SK-N-SH treated with all-trans-retinoic acid at 6 μM for 48 hours (cell line): Measurements from ENCODE around the gene SMIM10.

Experiments
- ATAC-seq: fragments of 200-7000 bp; cut with Tn5 transposase; 3 replicates; pipeline ENCODE4 v1.9.1; 2020; ENCODE audit warnings: mild to moderate bottlenecking, moderate library complexity
- ARNTL ChIP-seq: fragments of 450-650 bp; formaldehyde crosslinking; IDR thresholded peaks from 2 replicates; pipeline ENCODE4 v1.5.0; 2020; ENCODE audit warnings: low read depth, mild to moderate bottlenecking, moderate library complexity, borderline replicate concordance
- BACH2 ChIP-seq: fragments of 250-450 bp; sonication (Bioruptor Pico); IDR thresholded peaks from 2 replicates; pipeline ENCODE4 v1.9.0; 2021; ENCODE audit warnings: mild to moderate bottlenecking, borderline replicate concordance
- CSDC2 ChIP-seq: fragments of 250-450 bp; sonication (Bioruptor Pico); IDR thresholded peaks from 2 replicates; pipeline ENCODE4 v1.5.0; 2020; ENCODE audit warnings: mild to moderate bottlenecking, moderate library complexity
- CSRNP3 ChIP-seq: fragments of 250-450 bp; sonication (Bioruptor Pico); IDR thresholded peaks from 2 replicates; pipeline ENCODE4 v1.5.1; 2021; ENCODE audit warnings: mild to moderate bottlenecking, moderate library complexity
- ESRRG ChIP-seq: fragments of 250-450 bp; sonication (Bioruptor Pico); IDR thresholded peaks from 2 replicates; pipeline ENCODE4 v1.6.1; 2021; ENCODE audit warnings: mild to moderate bottlenecking
- GLIS3 ChIP-seq: fragments of 250-450 bp; sonication (Bioruptor Pico); IDR thresholded peaks from 2 replicates; pipeline ENCODE4 v1.5.0; 2020; ENCODE audit warnings: mild to moderate bottlenecking, moderate library complexity
- ISL1 ChIP-seq: fragments of 250-450 bp; sonication (Bioruptor Pico); IDR thresholded peaks from 2 replicates; pipeline ENCODE4 v2.1.2; 2022; ENCODE audit warnings: mild to moderate bottlenecking, moderate library complexity
- OSR1 ChIP-seq: fragments of 250-450 bp; sonication (Bioruptor Pico); IDR thresholded peaks from 2 replicates; pipeline ENCODE4 v1.8.0; 2022; ENCODE audit warnings: moderate library complexity, mild to moderate bottlenecking, inconsistent platforms
- PATZ1 ChIP-seq: fragments of 250-450 bp; sonication (Bioruptor Pico); IDR thresholded peaks from 2 replicates; pipeline ENCODE4 v1.8.0; 2020; ENCODE audit warnings: mild to moderate bottlenecking, moderate library complexity, borderline replicate concordance
- POU6F1 ChIP-seq: fragments of 250-450 bp; sonication (Bioruptor Pico); IDR thresholded peaks from 2 replicates; pipeline ENCODE4 v1.8.0; 2021; ENCODE audit warnings: low read depth, mild to moderate bottlenecking, moderate library complexity, borderline replicate concordance
- PPARA ChIP-seq: fragments of 250-450 bp; sonication (Bioruptor Pico); IDR thresholded peaks from 2 replicates; pipeline ENCODE4 v1.5.0; 2020; ENCODE audit warnings: mild to moderate bottlenecking, borderline replicate concordance
- RARB ChIP-seq: fragments of 250-450 bp; sonication (Bioruptor Pico); IDR thresholded peaks from 2 replicates; pipeline ENCODE4 v1.8.0; 2021; ENCODE audit warnings: mild to moderate bottlenecking, moderate library complexity
- SNAI2 ChIP-seq: fragments of 250-450 bp; sonication (Bioruptor Pico); IDR thresholded peaks from 2 replicates; pipeline ENCODE4 v1.5.0; 2020; ENCODE audit warnings: mild to moderate bottlenecking, moderate library complexity
- TOX ChIP-seq: fragments of 250-450 bp; sonication (Bioruptor Pico); IDR thresholded peaks from 2 replicates; pipeline ENCODE4 v1.8.0; 2021; ENCODE audit warnings: mild to moderate bottlenecking, moderate library complexity, borderline replicate concordance
- ZC3H10 ChIP-seq: fragments of 250-450 bp; sonication (Bioruptor Pico); IDR thresholded peaks from 2 replicates; pipeline ENCODE4 v1.5.1; 2021; ENCODE audit warnings: mild to moderate bottlenecking, moderate library complexity
- ZFP3 ChIP-seq: fragments of 250-450 bp; sonication (Bioruptor Pico); IDR thresholded peaks from 2 replicates; pipeline ENCODE4 v1.5.0; 2020; ENCODE audit warnings: mild to moderate bottlenecking, moderate library complexity
- ZFP30 ChIP-seq: fragments of 450-650 bp; formaldehyde crosslinking; IDR thresholded peaks from 2 replicates; pipeline ENCODE4 v1.5.0; 2022; ENCODE audit warnings: mild to moderate bottlenecking, moderate library complexity
- ZNF565 ChIP-seq: fragments of 450-650 bp; formaldehyde crosslinking; conservative IDR thresholded peaks from 2 replicates; pipeline ENCODE4 v1.5.0; 2020; ENCODE audit warnings: low read depth, mild to moderate bottlenecking, moderate library complexity
- ZNF70 ChIP-seq: fragments of 450-650 bp; formaldehyde crosslinking; IDR thresholded peaks from 2 replicates; pipeline ENCODE4 v1.5.0; 2020; ENCODE audit warnings: mild to moderate bottlenecking, moderate library complexity
- ZNF8 ChIP-seq: fragments of 450-650 bp; formaldehyde crosslinking; IDR thresholded peaks from 2 replicates; pipeline ENCODE4 v1.5.0; 2020; ENCODE audit warnings: mild to moderate bottlenecking, moderate library complexity

Gene SMIM10

GRCh38 chrX:134999469-134999868, 8.7 kb downstream of the SMIM10 start:
- peak; percentile 65 for ATAC-seq
- TF ChIP-seq ESRRG (no peak), ZFP30 (CRISPR knock-in tag) (no peak), BACH2 (CRISPR knock-in tag) (no peak), ZNF565 (CRISPR knock-in tag) (no peak), ARNTL (CRISPR knock-in tag) (no peak), PATZ1 (no peak), POU6F1 (CRISPR knock-in tag) (no peak), ZFP3 (CRISPR knock-in tag) (no peak), RARB (CRISPR knock-in tag) (no peak), ZC3H10 (no peak), ZNF70 (CRISPR knock-in tag) (no peak), CSRNP3 (CRISPR knock-in tag) (no peak), GLIS3 (CRISPR knock-in tag) (no peak), SNAI2 (CRISPR knock-in tag) (no peak), PPARA (CRISPR knock-in tag) (no peak), ZNF8 (no peak), ISL1 (CRISPR knock-in tag) (no peak), OSR1 (CRISPR knock-in tag) (no peak)

GRCh38 chrX:135000516-135000915, 9.7 kb downstream of the SMIM10 start:
- TF ChIP-seq ZFP3 (CRISPR knock-in tag): no peak
- no peak for TF ChIP-seq ZNF70 (CRISPR knock-in tag)
- TF ChIP-seq ZNF8: no peak
- TF ChIP-seq ZFP30 (CRISPR knock-in tag): no peak
- no peak for TF ChIP-seq POU6F1 (CRISPR knock-in tag)
- TF ChIP-seq ZNF565 (CRISPR knock-in tag): no peak
- TF ChIP-seq RARB (CRISPR knock-in tag): no peak
- TF ChIP-seq ARNTL (CRISPR knock-in tag): no peak
- no peak for TF ChIP-seq CSDC2 (CRISPR knock-in tag)
- TF ChIP-seq TOX (CRISPR knock-in tag): no peak
- no peak for TF ChIP-seq ISL1 (CRISPR knock-in tag)
- no peak for TF ChIP-seq ESRRG
- no peak for TF ChIP-seq PATZ1
- no peak for TF ChIP-seq SNAI2 (CRISPR knock-in tag)
- no peak for ATAC-seq

- TF ChIP-seq ZNF8 (no peak), BACH2 (CRISPR knock-in tag) (no peak), ESRRG (no peak), ZFP3 (CRISPR knock-in tag) (no peak), CSRNP3 (CRISPR knock-in tag) (no peak), ISL1 (CRISPR knock-in tag) (no peak), ARNTL (CRISPR knock-in tag) (no peak), ZNF565 (CRISPR knock-in tag) (no peak), GLIS3 (CRISPR knock-in tag) (no peak)
- peak; percentile 92 for ATAC-seq
Observed at GRCh38 chrX:135003876-135004623, 13.3 kb downstream of the SMIM10 start.
